HCT116 (cell line): ENCODE measurements around the gene PCID2. TPM values are rescaled to one million over a fixed set of nuclear protein-coding genes. Genes with fewer than 3 reads are reported as not detected.

ENCODE experiments used
- ATAC-seq: fragments of 200-7000 bp; cut with Tn5 transposase; 2 replicates; pipeline ENCODE4 v1.9.1; 2020; ENCODE audit warnings: mild to moderate bottlenecking, moderate library complexity
- BruUV-seq: library from RNA; stranded (reverse); fragments of 400-500 nt; replicated peaks from 2 replicates; lab custom pipeline; 2021; lab: Mats Ljungman, UMichigan
- CTCF ChIA-PET: fragments of 300-600 bp; sonication (Branson Sonifier 250); formaldehyde crosslinking; loops from one replicate; lab custom pipeline; 2021; ENCODE audit warnings: antibody characterized with exemption; lab: Charles Lee
- POLR2A ChIA-PET: fragments of 300-600, 350-600 bp; sonication (Branson Sonifier 250); formaldehyde crosslinking; loops from one replicate; lab custom pipeline; 2021; ENCODE audit warnings: antibody characterized with exemption; lab: Charles Lee
- RAD21 ChIA-PET, 2 experiments: fragments of 300-600 bp; sonication (Branson Sonifier 250); formaldehyde crosslinking; loops; one replicate each; lab custom pipeline; 2023; ENCODE audit warnings: low total read pairs in 2 of 2; ENCODE audit not compliant: uncharacterized antibody in 2 of 2, unreplicated experiment in 2 of 2, low non-redundant PET in 1 of 2; lab: Charles Lee
- DNase-seq: peaks from one replicate; pipeline ENCODE4 v3.0.0-alpha.2; 2010; ENCODE audit warnings: low read depth, low spot score
- H2AFZ ChIP-seq: fragments of 200-600 bp; shearing (Covaris generic), sonication (generic); 2 replicates; pipeline ENCODE4 v1.6.1; 2017; ENCODE audit warnings: low read depth, mixed run types, mixed read lengths, antibody characterized with exemption, low read length; ENCODE audit not compliant: poor library complexity, severe bottlenecking
- H3K27ac ChIP-seq: 2 replicates; pipeline ENCODE4 v1.5.1; 2012; ENCODE audit warnings: low read depth, low read length
- H3K27me3 ChIP-seq: fragments of 200-600 bp; sonication (generic); 2 replicates; pipeline ENCODE4 v1.6.1; 2016; ENCODE audit warnings: mixed run types, low read length, mixed read lengths; ENCODE audit not compliant: insufficient read depth
- H3K36me3 ChIP-seq, 2 experiments: fragments of 200-500 bp in 1 of 2; fragments of 200-600 bp in 1 of 2; sonication (Bioruptor generic) in 1 of 2; sonication (generic) in 1 of 2; 2 replicates each; pipeline versions ENCODE4 v1.5.1 to v1.6.1; 2014 to 2016; ENCODE audit warnings: low read length in 2 of 2, inconsistent platforms in 1 of 2, mixed read lengths in 1 of 2, mixed run types in 1 of 2; ENCODE audit not compliant: insufficient read depth in 2 of 2, control insufficient read depth in 1 of 2
- H3K4me1 ChIP-seq, 2 experiments: fragments of 200-600 bp in 1 of 2; sonication (generic) in 1 of 2; 2 replicates each; pipeline versions ENCODE4 v1.5.1 to v1.6.1; 2012 to 2017; ENCODE audit warnings: low read length in 2 of 2, inconsistent platforms in 1 of 2, mild to moderate bottlenecking in 1 of 2, mixed read lengths in 1 of 2, mixed run types in 1 of 2, moderate library complexity in 1 of 2; ENCODE audit not compliant: insufficient read depth in 2 of 2, control insufficient read depth in 1 of 2
- H3K4me2 ChIP-seq: fragments of 200-600 bp; sonication (generic); 2 replicates; pipeline ENCODE4 v1.6.1; 2017; ENCODE audit warnings: mixed run types, low read length, mixed read lengths
- H3K4me3 ChIP-seq, 2 experiments: fragments of 200-600 bp in 1 of 2; sonication (generic) in 1 of 2; replicated peaks in 1 of 2; 2 replicates each; pipeline ENCODE4 v1.5.1; 2011 to 2016; ENCODE audit warnings: low read length in 2 of 2, control low read depth in 1 of 2, low read depth in 1 of 2, mild to moderate bottlenecking in 1 of 2, mixed read lengths in 1 of 2, mixed run types in 1 of 2
- H3K79me2 ChIP-seq: fragments of 200-600 bp; sonication (generic); 2 replicates; pipeline ENCODE4 v1.6.1; 2017; ENCODE audit warnings: mild to moderate bottlenecking, mixed run types, low read length, moderate library complexity, mixed read lengths; ENCODE audit not compliant: insufficient read depth
- H3K9ac ChIP-seq: fragments of 200-600 bp; sonication (generic); 2 replicates; pipeline ENCODE4 v1.6.1; 2016; ENCODE audit warnings: low read length, mixed read lengths
- H3K9me2 ChIP-seq: fragments of 200-600 bp; sonication (generic), shearing (Covaris generic); 2 replicates; pipeline ENCODE4 v1.6.1; 2017; ENCODE audit warnings: mixed run types, mild to moderate bottlenecking, moderate library complexity; ENCODE audit not compliant: insufficient read depth
- H3K9me3 ChIP-seq, 2 experiments: fragments of 200-500 bp in 1 of 2; fragments of 200-600 bp in 1 of 2; sonication (Bioruptor generic) in 1 of 2; sonication (generic) in 1 of 2; 2 replicates each; pipeline ENCODE4 v1.6.1; 2014 to 2017; ENCODE audit warnings: low read length in 2 of 2, mixed read lengths in 2 of 2, inconsistent platforms in 1 of 2, low read depth in 1 of 2, mild to moderate bottlenecking in 1 of 2, mixed run types in 1 of 2, moderate library complexity in 1 of 2; ENCODE audit not compliant: control insufficient read depth in 1 of 2, insufficient read depth in 1 of 2
- H4K20me1 ChIP-seq: fragments of 200-600 bp; sonication (generic), shearing (Covaris generic); 2 replicates; pipeline ENCODE4 v1.6.1; 2017; ENCODE audit warnings: mixed run types, mild to moderate bottlenecking, moderate library complexity; ENCODE audit not compliant: insufficient read depth
- CBX3 ChIP-seq: IDR thresholded peaks from 2 replicates; pipeline ENCODE4 v1.6.1; 2012; ENCODE audit warnings: low read depth
- ELF1 ChIP-seq: IDR thresholded peaks from 2 replicates; pipeline ENCODE4 v1.6.1; 2012; ENCODE audit warnings: low read depth, borderline replicate concordance
- EZH2 ChIP-seq: fragments of 200-600 bp; sonication (generic); IDR thresholded peaks from 2 replicates; pipeline ENCODE4 v1.6.1; 2017; ENCODE audit warnings: antibody characterized with exemption, mixed run types
- FOSL1 ChIP-seq: IDR thresholded peaks from 2 replicates; pipeline ENCODE4 v1.6.1; 2012; ENCODE audit warnings: low read depth
- JUND ChIP-seq: IDR thresholded peaks from 2 replicates; pipeline ENCODE4 v1.6.1; 2012
- POLR2A ChIP-seq: IDR thresholded peaks from 2 replicates; pipeline ENCODE4 v1.7.0; 2011; ENCODE audit warnings: borderline replicate concordance; ENCODE audit not compliant: insufficient read depth, insufficient read length; ENCODE audit errors: extremely low read depth
- POLR2AphosphoS5 ChIP-seq: IDR thresholded peaks from 2 replicates; pipeline ENCODE4 v1.6.1; 2011; ENCODE audit warnings: mild to moderate bottlenecking, low read depth, low read length, moderate library complexity
- RAD21 ChIP-seq: IDR thresholded peaks from 2 replicates; pipeline ENCODE4 v1.6.1; 2012; ENCODE audit warnings: low read depth, mild to moderate bottlenecking
- SIN3A ChIP-seq: IDR thresholded peaks from 2 replicates; pipeline ENCODE4 v1.6.1; 2012; ENCODE audit warnings: low read depth
- TCF7L2 ChIP-seq: IDR thresholded peaks from 2 replicates; pipeline ENCODE4 v1.7.0; 2011; ENCODE audit warnings: borderline replicate concordance, inconsistent platforms; ENCODE audit not compliant: insufficient read depth, insufficient read length; ENCODE audit errors: extremely low read depth
- YY1 ChIP-seq: IDR thresholded peaks from 2 replicates; pipeline ENCODE4 v1.6.1; 2011; ENCODE audit warnings: low read length, low read depth, moderate library complexity, mild to moderate bottlenecking; ENCODE audit not compliant: insufficient replicate concordance; ENCODE audit errors: extremely low read depth
- intact Hi-C: fragments of 100-400 bp; cut with micrococcal nuclease; formaldehyde crosslinking; loops from 2 replicates; pipeline ENCODE4 v1.10.0; 2022
- total RNA-seq: library from RNA; stranded (reverse); gene quantifications from one replicate; pipeline ENCODE4 v1.2.1, GENCODE V29; 2021; ENCODE audit not compliant: unreplicated experiment
- TF ChIP-seq, protein P1 (sequence below): IDR thresholded peaks from 2 replicates; pipeline ENCODE4 v1.6.1; 2012
- TF ChIP-seq, protein P2 (sequence below): IDR thresholded peaks from 2 replicates; pipeline ENCODE4 v1.6.1; 2012
- TF ChIP-seq, protein P3 (sequence below), 3 experiments: fragments of 200-600 bp in 1 of 3; sonication (generic) in 1 of 3; IDR thresholded peaks in 2 of 3; conservative IDR thresholded peaks in 1 of 3; 2 replicates each; pipeline ENCODE4 v1.5.1; 2012 to 2017; ENCODE audit warnings: low read depth in 2 of 3, low read length in 2 of 3, antibody characterized with exemption in 1 of 3, borderline replicate concordance in 1 of 3, control low read depth in 1 of 3, mild to moderate bottlenecking in 1 of 3, mixed read lengths in 1 of 3, mixed run types in 1 of 3, moderate library complexity in 1 of 3; ENCODE audit not compliant: insufficient read depth in 1 of 3

The PCID2 gene
- total RNA-seq, 1 experiment from 2014 or later = 73.3 TPM

DNA sequence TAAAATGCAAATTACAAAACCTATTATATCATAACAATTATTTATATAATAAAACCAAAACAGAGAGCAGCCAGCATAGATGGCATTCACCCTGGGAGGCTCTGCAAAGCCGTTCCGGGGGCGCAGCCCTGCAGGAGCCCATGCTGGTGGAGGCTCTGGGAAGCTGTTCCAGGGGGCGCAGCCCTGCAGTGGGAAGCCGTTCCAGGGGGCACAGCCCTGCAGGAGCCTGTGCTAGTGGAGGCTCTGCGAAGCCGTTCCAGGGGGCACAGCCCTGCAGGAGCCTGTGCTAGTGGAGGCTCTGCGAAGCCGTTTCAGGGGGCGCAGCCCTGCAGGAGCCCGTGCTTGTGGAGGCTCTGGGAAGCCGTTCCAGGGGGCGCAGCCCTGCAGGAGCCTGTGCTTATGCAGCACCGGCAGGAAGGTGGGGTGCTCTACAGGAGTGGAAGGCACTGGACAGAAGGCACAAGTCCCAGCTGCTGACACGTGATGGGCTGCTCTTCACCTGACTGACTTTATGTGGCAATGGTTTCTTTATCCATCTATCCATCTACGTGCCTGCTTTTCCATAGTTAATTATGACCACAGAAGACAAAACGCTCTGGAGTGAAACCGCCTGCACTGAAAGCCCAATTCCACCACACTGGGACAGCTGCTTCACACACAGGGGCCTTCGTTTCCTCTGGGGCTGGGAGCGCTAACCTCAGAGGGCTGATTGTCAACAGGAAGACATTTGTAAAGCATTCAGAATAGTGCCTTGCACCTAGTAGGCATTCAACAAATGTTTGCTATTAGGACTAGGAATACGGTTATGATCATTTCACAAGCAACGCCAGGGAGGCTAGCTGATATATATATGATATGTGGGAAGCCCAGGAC is 23.7 kb downstream of the PCID2 start:
- H3K9ac ChIP-seq = no peak overlapping the region
- no TSS peak for BruUV-seq
- no peak overlapping the region for H2AFZ ChIP-seq
- DNase-seq = no peak
- RAD21 ChIA-PET = no interaction called here
- H3K36me3 ChIP-seq = peaks cover 45 to 57% of the 10 kb centered on the region in 2 experiments
- CTCF ChIA-PET = no interaction called here
- POLR2A ChIA-PET = no interaction called here
- no peaks in the 10 kb centered on the region for H3K27me3 ChIP-seq
- no peak overlapping the region for H3K4me3 ChIP-seq
- ATAC-seq = no peak
- H3K9me2 ChIP-seq = no peaks in the 10 kb centered on the region
- H3K9me3 ChIP-seq = no peaks in the 10 kb centered on the region
- peaks cover 38% of the 10 kb centered on the region for H3K79me2 ChIP-seq
- intact Hi-C loops = no loop called here
- H3K4me1 ChIP-seq = peaks cover 21 to 30% of the 10 kb centered on the region in 2 experiments
- no peak overlapping the region for H3K27ac ChIP-seq
- no peaks in the 10 kb centered on the region for H4K20me1 ChIP-seq
- no peak overlapping the region for H3K4me2 ChIP-seq
- TF ChIP-seq JUND = no peak
- TF ChIP-seq CBX3 = no peak
- no peak for TF ChIP-seq RAD21
- TF ChIP-seq, protein P1, sequence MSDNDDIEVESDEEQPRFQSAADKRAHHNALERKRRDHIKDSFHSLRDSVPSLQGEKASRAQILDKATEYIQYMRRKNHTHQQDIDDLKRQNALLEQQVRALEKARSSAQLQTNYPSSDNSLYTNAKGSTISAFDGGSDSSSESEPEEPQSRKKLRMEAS = no peak
- no peak for TF ChIP-seq FOSL1
- no peak for TF ChIP-seq ELF1
- TF ChIP-seq, protein P2, sequence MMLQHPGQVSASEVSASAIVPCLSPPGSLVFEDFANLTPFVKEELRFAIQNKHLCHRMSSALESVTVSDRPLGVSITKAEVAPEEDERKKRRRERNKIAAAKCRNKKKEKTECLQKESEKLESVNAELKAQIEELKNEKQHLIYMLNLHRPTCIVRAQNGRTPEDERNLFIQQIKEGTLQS = no peak
- TF ChIP-seq POLR2A = no peak
- TF ChIP-seq, protein P3, sequence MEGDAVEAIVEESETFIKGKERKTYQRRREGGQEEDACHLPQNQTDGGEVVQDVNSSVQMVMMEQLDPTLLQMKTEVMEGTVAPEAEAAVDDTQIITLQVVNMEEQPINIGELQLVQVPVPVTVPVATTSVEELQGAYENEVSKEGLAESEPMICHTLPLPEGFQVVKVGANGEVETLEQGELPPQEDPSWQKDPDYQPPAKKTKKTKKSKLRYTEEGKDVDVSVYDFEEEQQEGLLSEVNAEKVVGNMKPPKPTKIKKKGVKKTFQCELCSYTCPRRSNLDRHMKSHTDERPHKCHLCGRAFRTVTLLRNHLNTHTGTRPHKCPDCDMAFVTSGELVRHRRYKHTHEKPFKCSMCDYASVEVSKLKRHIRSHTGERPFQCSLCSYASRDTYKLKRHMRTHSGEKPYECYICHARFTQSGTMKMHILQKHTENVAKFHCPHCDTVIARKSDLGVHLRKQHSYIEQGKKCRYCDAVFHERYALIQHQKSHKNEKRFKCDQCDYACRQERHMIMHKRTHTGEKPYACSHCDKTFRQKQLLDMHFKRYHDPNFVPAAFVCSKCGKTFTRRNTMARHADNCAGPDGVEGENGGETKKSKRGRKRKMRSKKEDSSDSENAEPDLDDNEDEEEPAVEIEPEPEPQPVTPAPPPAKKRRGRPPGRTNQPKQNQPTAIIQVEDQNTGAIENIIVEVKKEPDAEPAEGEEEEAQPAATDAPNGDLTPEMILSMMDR (IDR thresholded peaks at IDR 0.05 in 2 of 3, conservative IDR thresholded peaks at IDR 0.05 in 1 of 3; ENCODE audit: borderline replicate concordance in 1 of 3, insufficient read depth in 1 of 3, low read depth in 2 of 3, low read length in 2 of 3) = no peak
- TF ChIP-seq EZH2 = no peak
- no peak for TF ChIP-seq TCF7L2
- no peak for TF ChIP-seq YY1
- no peak for TF ChIP-seq POLR2AphosphoS5
- TF ChIP-seq SIN3A = no peak
